Kidney epithelial cell (primary cell): ENCODE data around the gene UBXN4. TPM values are rescaled to one million over a fixed set of nuclear protein-coding genes. Genes with fewer than 3 reads are reported as not detected.
A peak's percentile ranks its signal among the peaks of the same experiment; 100 is the strongest.

Experiments used
- DNase-seq: peaks from one replicate; pipeline ENCODE4 v3.0.0-alpha.2; 2010; ENCODE audit warnings: low read depth
- H3K27me3 ChIP-seq: 2 replicates; pipeline ENCODE4 v1.6.0; 2011; ENCODE audit warnings: low read length; ENCODE audit not compliant: control insufficient read depth, insufficient read depth
- H3K36me3 ChIP-seq: 2 replicates; pipeline ENCODE4 v1.5.1; 2011; ENCODE audit warnings: low read length; ENCODE audit not compliant: control insufficient read depth, insufficient read depth
- H3K4me3 ChIP-seq: 2 replicates; pipeline ENCODE4 v1.5.1; 2011; ENCODE audit warnings: low read depth, mild to moderate bottlenecking, control low read depth, low read length
- CTCF ChIP-seq: IDR thresholded peaks from 2 replicates; pipeline ENCODE4 v1.5.1; 2011; ENCODE audit warnings: mild to moderate bottlenecking, moderate library complexity, low read length, control low read depth, inconsistent platforms; ENCODE audit not compliant: insufficient read depth, poor library complexity, severe bottlenecking
- total RNA-seq: library from RNA; depleted of rRNA; stranded (reverse); fragments of >200 nt; gene quantifications from 2 replicates; pipeline ENCODE4 v1.2.3, GENCODE V29; 2015

The UBXN4 gene
- total RNA-seq, 1 donor from 2014 or later: 67.9 TPM

- no peak for DNase-seq
- Histone ChIP-seq H3K36me3 (no peaks in the 10 kb centered on the region), H3K27me3 (no peaks in the 10 kb centered on the region), H3K4me3 (no peak overlapping the region)
- TF ChIP-seq CTCF: no peak
Observed at GRCh38 chr2:135817466-135817865, 75.8 kb downstream of the UBXN4 start.

- DNase-seq: no peak
Observed at GRCh38 chr2:135817951-135818350, 76.3 kb downstream of the UBXN4 start.

GRCh38 chr2:135818937-135819610 lies 77.4 kb downstream of the UBXN4 start:
- Histone ChIP-seq H3K36me3 (no peaks in the 10 kb centered on the region), H3K27me3 (no peaks in the 10 kb centered on the region), H3K4me3 (no peak overlapping the region)
- DNase-seq: no peak
- peak; percentile 28 for TF ChIP-seq CTCF

More at GRCh38 chr2:135817951-135818350, 76.3 kb downstream of the UBXN4 start:
- Histone ChIP-seq H3K27me3 (no peaks in the 10 kb centered on the region), H3K36me3 (no peaks in the 10 kb centered on the region), H3K4me3 (no peak overlapping the region)
- TF ChIP-seq CTCF: no peak

GRCh38 chr2:135820003-135820618 lies 78.5 kb downstream of the UBXN4 start:
- no peak for DNase-seq
- Histone ChIP-seq H3K27me3 (no peaks in the 10 kb centered on the region), H3K36me3 (no peaks in the 10 kb centered on the region), H3K4me3 (no peak overlapping the region)
- TF ChIP-seq CTCF: no peak

GRCh38 chr2:135821190-135821589 lies 79.5 kb downstream of the UBXN4 start:
- Histone ChIP-seq H3K27me3 (no peaks in the 10 kb centered on the region), H3K36me3 (no peaks in the 10 kb centered on the region), H3K4me3 (no peak overlapping the region)
- DNase-seq: no peak
- no peak for TF ChIP-seq CTCF

GRCh38 chr2:135822855-135823254 lies 81.2 kb downstream of the UBXN4 start:
- no peak for DNase-seq
- TF ChIP-seq CTCF: no peak
- no peaks in the 10 kb centered on the region for H3K36me3 ChIP-seq
- no peak overlapping the region for H3K4me3 ChIP-seq
- no peaks in the 10 kb centered on the region for H3K27me3 ChIP-seq
